Hematopoietic multipotent progenitor cell treated with erythropoietin and hydrocortisone succinate and interleukin-3 and kit ligand, for 4 days (in vitro differentiated cells): Measurements from ENCODE around the gene ZNF544.
"Not testable (repeated sequence)": the region's sequence is repeated elsewhere in the genome, so short reads cannot be mapped to it uniquely, and the experiment has no call there.

Experiments used
- DNase-seq: peaks from one replicate; pipeline ENCODE4 v3.0.0-alpha.2; 2015

ZNF544 gene

GRCh38 chr19:58258259-58258658 lies 29.5 kb downstream of the ZNF544 start:
- DNase-seq = not testable (repeated sequence)

- DNase-seq = no peak
These were observed 32.9 kb downstream of the ZNF544 start for GRCh38 chr19:58261600-58261967.

- no peak for DNase-seq
These were observed 33.5 kb downstream of the ZNF544 start for GRCh38 chr19:58261968-58262921.

GRCh38 chr19:58262922-58263296 lies 34.2 kb downstream of the ZNF544 start:
- no peak for DNase-seq

- no peak for DNase-seq
These were observed 36.4 kb downstream of the ZNF544 start for GRCh38 chr19:58265100-58265499.

GRCh38 chr19:58268344-58268743 lies 39.6 kb downstream of the ZNF544 start:
- DNase-seq = no peak

- DNase-seq = no peak
These were observed 46.1 kb downstream of the ZNF544 start for GRCh38 chr19:58274771-58275201.

GRCh38 chr19:58275564-58275963 lies 46.9 kb downstream of the ZNF544 start:
- DNase-seq = no peak

GRCh38 chr19:58277197-58277596 lies 48.5 kb downstream of the ZNF544 start:
- no peak for DNase-seq

GRCh38 chr19:58277748-58278540 lies 49.2 kb downstream of the ZNF544 start:
- peak; percentile 10 for DNase-seq

GRCh38 chr19:58278541-58279041 lies 49.9 kb downstream of the ZNF544 start, which contains the start of gene ZNF8:
Gene ZNF8, plus strand, starts transcription at chr19:58278955. Its CDS starts 127 bp downstream, at chr19:58279082.
- peak; percentile 100 for DNase-seq

GRCh38 chr19:58279042-58279924 lies 50.6 kb downstream of the ZNF544 start:
- DNase-seq = peak; percentile 93

- no peak for DNase-seq
These were observed 51.2 kb downstream of the ZNF544 start for GRCh38 chr19:58279925-58280316.

- no peak for DNase-seq
These were observed 55.5 kb downstream of the ZNF544 start for GRCh38 chr19:58284199-58284598.

GRCh38 chr19:58291943-58292342 lies 63.2 kb downstream of the ZNF544 start:
- DNase-seq = no peak

GRCh38 chr19:58294743-58295374 lies 66.1 kb downstream of the ZNF544 start:
- DNase-seq = no peak

GRCh38 chr19:58296104-58296503 lies 67.4 kb downstream of the ZNF544 start:
- DNase-seq = no peak

- DNase-seq = no peak
These were observed 71.9 kb downstream of the ZNF544 start for GRCh38 chr19:58300620-58301019.

- no peak for DNase-seq
These were observed 75.5 kb downstream of the ZNF544 start for GRCh38 chr19:58304255-58304654.

- no peak for DNase-seq
These were observed 76.0 kb downstream of the ZNF544 start for GRCh38 chr19:58304748-58305064.

- DNase-seq = peak; percentile 100
These were observed 76.6 kb downstream of the ZNF544 start, which contains the start of gene ERVK3-1 for GRCh38 chr19:58305065-58305931. Gene ERVK3-1, plus strand, starts transcription at chr19:58305377. Its CDS starts 6,792 bp downstream, at chr19:58312169.
